Right renal pelvis (tissue), 4 donors: ENCODE results near the gene CISD2. TPM values are rescaled to one million over a fixed set of nuclear protein-coding genes. Genes with fewer than 3 reads are reported as not detected.
"Not testable (repeated sequence)": the region's sequence is repeated elsewhere in the genome, so short reads cannot be mapped to it uniquely, and the experiment has no call there.

ENCODE experiments used
- DNase-seq, 4 donors: peaks; one replicate each; pipeline ENCODE4 v3.0.0-alpha.2; 2013; ENCODE audit warnings: low read depth in 4 of 4, low spot score in 3 of 4, missing footprints in 1 of 4
- polyA plus RNA-seq, 4 donors: library from polyadenylated mRNA; unstranded; fragments of 120-200 nt; gene quantifications; one replicate each; pipeline ENCODE4 v1.2.1, GENCODE V29; 2013; ENCODE audit not compliant: insufficient read length in 4 of 4

CISD2 gene
- polyA plus RNA-seq, 4 donors = 54.7 to 62.0 (median 57.8) TPM

GRCh38 chr4:102847687-102848086, 21.1 kb upstream of the CISD2 start:
- DNase-seq = no peak

- no peak for DNase-seq
These were observed 19.1 kb upstream of the CISD2 start for GRCh38 chr4:102849579-102850104.

- DNase-seq = no peak
These were observed 18.4 kb upstream of the CISD2 start for GRCh38 chr4:102850370-102850769.

GRCh38 chr4:102858828-102859464, 9.8 kb upstream of the CISD2 start:
- DNase-seq = no peak

- no peak for DNase-seq
These were observed 8.0 kb upstream of the CISD2 start for GRCh38 chr4:102860611-102861324.

GRCh38 chr4:102862016-102862415, 6.8 kb upstream of the CISD2 start:
- no peak for DNase-seq

GRCh38 chr4:102862747-102863146, 6.0 kb upstream of the CISD2 start:
- no peak for DNase-seq

GRCh38 chr4:102865327-102865726, 3.5 kb upstream of the CISD2 start:
- DNase-seq = not testable (repeated sequence)

GRCh38 chr4:102867278-102868152, 1.3 kb upstream of the CISD2 start:
- DNase-seq = no peak

GRCh38 chr4:102868153-102868780, 525 bp upstream of the CISD2 start:
- DNase-seq = no peak

- DNase-seq = no peak
These were observed 891 bp downstream of the CISD2 start for GRCh38 chr4:102869569-102870197.

- DNase-seq = no peak
These were observed 3.0 kb downstream of the CISD2 start for GRCh38 chr4:102871772-102872171.

- DNase-seq = not testable (repeated sequence)
These were observed 8.8 kb downstream of the CISD2 start for GRCh38 chr4:102877477-102878106.

- DNase-seq = not testable (repeated sequence)
These were observed 9.6 kb downstream of the CISD2 start for GRCh38 chr4:102878349-102878748.

GRCh38 chr4:102878901-102879300, 10.1 kb downstream of the CISD2 start:
- no peak for DNase-seq

- no peak for DNase-seq
These were observed 12.6 kb downstream of the CISD2 start for GRCh38 chr4:102881343-102881742.

- no peak for DNase-seq
These were observed 14.5 kb downstream of the CISD2 start for GRCh38 chr4:102883278-102883677.

GRCh38 chr4:102888570-102888969, 19.8 kb downstream of the CISD2 start:
- not testable (repeated sequence) for DNase-seq

- not testable (repeated sequence) for DNase-seq
These were observed 21.1 kb downstream of the CISD2 start for GRCh38 chr4:102889866-102890265.

- DNase-seq = not testable (repeated sequence)
These were observed 27.8 kb downstream of the CISD2 start for GRCh38 chr4:102896547-102896946.
